ENCODE results near the gene SLC2A4.

Gene SLC2A4

DNA sequence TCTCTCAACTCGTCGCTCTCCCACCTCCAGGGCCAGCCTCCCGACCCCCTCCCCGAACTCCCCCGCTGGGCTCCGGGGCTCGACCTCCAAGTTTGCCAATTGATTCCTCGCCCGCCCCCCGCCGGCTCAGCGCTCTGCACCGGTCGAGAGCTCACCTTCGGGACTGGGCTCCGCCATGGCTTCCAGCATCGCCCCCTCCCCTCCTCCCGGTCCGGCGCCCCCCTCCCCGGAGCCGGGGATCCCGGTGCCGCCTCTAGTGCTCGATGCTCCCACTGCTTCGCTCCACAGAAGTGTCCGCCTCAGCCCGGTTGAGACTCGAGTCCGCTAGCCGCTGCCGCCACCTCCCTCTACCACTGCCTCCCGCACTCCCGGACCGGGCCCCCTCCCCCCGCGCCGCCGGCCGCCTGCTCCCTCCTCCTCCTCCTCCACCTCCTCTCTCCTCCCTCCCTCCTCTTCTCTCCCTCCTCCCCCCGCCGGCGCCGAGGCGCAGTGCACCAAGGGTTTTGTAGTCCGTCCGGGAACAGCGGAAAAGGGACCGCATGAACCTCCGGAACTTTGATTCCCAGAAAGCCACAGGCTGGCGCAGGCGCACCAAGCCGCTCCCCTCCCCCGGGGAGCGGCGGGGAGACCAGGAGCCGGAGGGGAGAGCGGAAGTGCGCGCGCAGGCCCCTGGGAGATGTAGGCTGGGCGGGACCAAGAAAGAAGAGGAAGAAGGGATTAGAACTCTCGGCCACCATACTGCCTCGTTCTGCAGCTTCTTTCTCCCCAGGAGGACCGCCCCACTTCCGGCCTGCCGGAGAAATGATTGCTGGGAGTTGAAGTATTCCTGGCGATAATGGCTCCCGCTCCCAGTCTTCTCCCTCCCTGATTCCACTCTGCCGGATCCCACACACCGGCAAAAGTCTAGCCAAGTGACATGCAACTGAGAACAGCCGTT is 42.2 kb upstream of the SLC2A4 start, which contains the start of gene PHF23:
Gene PHF23, minus strand, starts transcription at position 367 of the 937 bp plus-strand sequence. Its CDS starts 178 bp downstream, at position 189.
- ChIA-PET POLR2A (interaction anchor here (0.6 to 3.1 kb wide), 4 partner anchors 12 to 54 kb away, joined by 3 to 23 read pairs (median 5); partner anchors contain the start of genes ACADVL, CTDNEP1, DLG4 and ELP5), CTCF (interaction anchor here (0.7 to 1.2 kb wide), 4 partner anchors 40 to 489 kb away, joined by 3 to 5 read pairs (median 3); no protein-coding TSS in a partner anchor)
- TF ChIP-seq, protein P1, sequence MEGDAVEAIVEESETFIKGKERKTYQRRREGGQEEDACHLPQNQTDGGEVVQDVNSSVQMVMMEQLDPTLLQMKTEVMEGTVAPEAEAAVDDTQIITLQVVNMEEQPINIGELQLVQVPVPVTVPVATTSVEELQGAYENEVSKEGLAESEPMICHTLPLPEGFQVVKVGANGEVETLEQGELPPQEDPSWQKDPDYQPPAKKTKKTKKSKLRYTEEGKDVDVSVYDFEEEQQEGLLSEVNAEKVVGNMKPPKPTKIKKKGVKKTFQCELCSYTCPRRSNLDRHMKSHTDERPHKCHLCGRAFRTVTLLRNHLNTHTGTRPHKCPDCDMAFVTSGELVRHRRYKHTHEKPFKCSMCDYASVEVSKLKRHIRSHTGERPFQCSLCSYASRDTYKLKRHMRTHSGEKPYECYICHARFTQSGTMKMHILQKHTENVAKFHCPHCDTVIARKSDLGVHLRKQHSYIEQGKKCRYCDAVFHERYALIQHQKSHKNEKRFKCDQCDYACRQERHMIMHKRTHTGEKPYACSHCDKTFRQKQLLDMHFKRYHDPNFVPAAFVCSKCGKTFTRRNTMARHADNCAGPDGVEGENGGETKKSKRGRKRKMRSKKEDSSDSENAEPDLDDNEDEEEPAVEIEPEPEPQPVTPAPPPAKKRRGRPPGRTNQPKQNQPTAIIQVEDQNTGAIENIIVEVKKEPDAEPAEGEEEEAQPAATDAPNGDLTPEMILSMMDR (IDR thresholded peaks at IDR 0.05; ENCODE audit: insufficient read depth, low read length, missing control alignments): no peak
- H3K4me3 ChIP-seq (ENCODE audit: low read depth, low read length): peak within 1 kb of the TSS; percentile 96
- DNase-seq (ENCODE audit: low read depth, low spot score): peak; percentile 95

DNA sequence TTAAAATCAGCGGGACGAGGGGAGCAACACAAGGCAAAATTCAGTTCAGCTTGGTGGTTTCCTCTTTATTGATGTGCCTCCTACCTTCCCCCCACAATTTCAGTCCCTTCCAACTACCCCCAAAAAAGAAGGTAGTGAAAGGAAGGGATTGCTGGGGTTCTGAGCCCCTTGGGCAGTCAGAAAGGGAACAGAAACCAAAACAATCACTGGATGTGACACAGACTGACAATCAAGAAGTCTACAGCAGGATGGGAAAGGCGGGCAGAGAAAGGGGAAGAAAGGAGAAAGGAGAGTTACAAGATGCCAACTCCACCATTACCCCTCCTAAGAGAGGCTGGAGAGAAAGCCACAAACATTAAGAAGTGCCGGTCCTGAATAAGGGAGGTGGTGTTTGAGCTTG is 41.1 kb upstream of the SLC2A4 start:
- TF ChIP-seq, protein P1 (IDR thresholded peaks at IDR 0.05; ENCODE audit: insufficient read depth, low read length, missing control alignments): no peak
- DNase-seq (ENCODE audit: low read depth, low spot score): no peak
- peak overlapping the region; percentile 96 for H3K4me3 ChIP-seq (ENCODE audit: low read depth, low read length)
- POLR2A ChIA-PET: interaction anchor here (1.3 to 2.1 kb wide), 3 partner anchors 10 to 164 kb away, joined by 4 to 7 read pairs (median 4); partner anchors contain the start of genes CTDNEP1 and TMEM256
- CTCF ChIA-PET: interaction anchor here (1.1 to 1.7 kb wide), 3 partner anchors 11 to 56 kb away, joined by 5 to 6 read pairs (median 5); partner anchors contain the start of gene CTDNEP1

DNA sequence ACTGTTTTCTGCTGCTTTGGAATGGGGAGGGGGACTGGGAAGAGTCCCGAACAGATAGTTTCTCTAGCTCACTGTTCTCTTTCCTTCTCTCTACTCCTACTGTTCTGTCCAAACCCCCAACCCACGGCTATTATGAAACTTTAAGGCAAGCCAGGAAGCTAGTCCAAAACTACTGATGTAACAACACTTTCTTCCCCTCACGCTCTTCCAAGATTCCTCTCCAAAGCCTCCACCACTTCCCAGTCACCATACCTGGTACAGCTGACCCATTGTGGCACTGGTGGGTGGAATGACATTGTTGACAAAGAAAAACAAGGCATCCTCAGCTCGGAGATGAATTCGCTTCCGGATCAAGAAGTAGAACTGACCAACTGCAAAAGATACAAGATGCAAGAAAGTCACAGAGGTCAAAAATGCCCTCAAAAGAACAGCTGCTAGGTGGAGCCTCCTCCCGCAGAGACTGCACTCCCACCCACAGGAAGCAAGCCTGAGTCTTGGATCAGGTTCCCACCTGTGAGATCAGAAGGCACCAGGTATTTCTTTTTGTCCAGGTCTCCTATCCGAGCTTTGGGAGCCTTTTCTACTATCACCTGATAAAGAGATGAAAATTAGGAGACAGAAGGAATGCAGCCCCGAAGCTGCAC is 40.3 kb upstream of the SLC2A4 start:
- no peak for DNase-seq (ENCODE audit: low read depth, low spot score)
- TF ChIP-seq, protein P1 (IDR thresholded peaks at IDR 0.05; ENCODE audit: insufficient read depth, low read length, missing control alignments): no peak
- CTCF ChIA-PET: interaction anchor here (1.1 to 1.7 kb wide), 4 partner anchors 10 to 320 kb away, joined by 4 to 6 read pairs (median 6); partner anchors contain the start of gene CTDNEP1
- POLR2A ChIA-PET: interaction anchor here (1.1 to 2.1 kb wide), 4 partner anchors 9 to 163 kb away, joined by 4 to 7 read pairs (median 6); partner anchors contain the start of genes ACADVL, CTDNEP1, DLG4 and TMEM256
- H3K4me3 ChIP-seq (ENCODE audit: low read depth, low read length): peak overlapping the region; percentile 96

DNA sequence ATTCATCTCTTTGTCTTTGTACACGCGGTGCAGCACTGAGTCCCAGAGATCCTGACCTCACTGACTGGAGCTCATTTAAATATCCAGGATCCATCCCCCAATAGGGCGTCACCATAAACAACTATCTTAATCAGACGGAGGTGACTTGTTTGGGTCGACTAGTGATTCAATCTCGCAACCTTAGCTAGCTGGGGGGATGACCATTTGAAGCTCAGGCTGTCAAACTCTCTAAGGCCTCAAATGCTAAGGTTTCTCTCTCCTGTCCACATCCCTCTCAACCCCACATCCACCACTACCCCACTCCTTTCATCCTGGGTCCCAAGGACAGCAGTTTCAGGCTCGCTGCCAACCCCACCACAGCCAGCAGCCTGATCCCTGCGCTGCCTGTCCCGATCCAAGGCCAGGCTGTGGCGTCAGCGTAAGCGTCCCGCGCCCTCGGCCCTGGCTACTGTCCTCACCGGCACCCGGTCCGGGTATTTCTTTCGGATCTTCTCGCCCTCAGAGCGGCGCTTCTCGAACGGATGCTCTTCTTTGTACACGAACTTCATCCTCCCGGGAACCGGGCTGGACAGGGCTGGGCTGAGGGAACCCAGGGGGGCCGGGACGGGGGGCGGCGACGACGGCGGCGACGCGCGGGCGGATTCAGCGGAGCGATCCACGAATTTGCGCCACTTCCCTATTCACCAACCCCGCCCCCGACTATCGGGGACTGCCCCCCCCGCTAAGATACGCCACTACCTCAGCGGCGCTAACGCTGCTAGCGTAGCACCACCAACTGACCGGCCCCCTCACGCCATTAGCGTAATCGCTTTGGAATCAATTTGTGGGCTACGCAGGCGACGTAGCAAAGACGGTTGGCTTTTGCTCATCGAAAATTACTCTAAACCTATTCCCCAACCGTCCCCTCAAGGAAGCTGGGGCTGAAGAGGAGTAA is 39.5 kb upstream of the SLC2A4 start, which contains the start of gene GABARAP:
Gene GABARAP, minus strand, starts transcription at position 667 of the 934 bp plus-strand sequence. Its CDS starts 119 bp downstream, at position 548.
- ChIA-PET CTCF (interaction anchor here (0.8 to 2.6 kb wide), 6 partner anchors 18 to 319 kb away, joined by 3 to 12 read pairs (median 5); no protein-coding TSS in a partner anchor), POLR2A (interaction anchor here (0.6 to 2.1 kb wide), 8 partner anchors 8 to 162 kb away, joined by 3 to 11 read pairs (median 4); partner anchors contain the start of genes ACADVL, CTDNEP1, DLG4 and DVL2)
- no peak for DNase-seq (ENCODE audit: low read depth, low spot score)
- TF ChIP-seq, protein P1 (IDR thresholded peaks at IDR 0.05; ENCODE audit: insufficient read depth, low read length, missing control alignments): no peak
- peak within 1 kb of the TSS; percentile 96 for H3K4me3 ChIP-seq (ENCODE audit: low read depth, low read length)

Measured in AG04449 (cell line).